Esophagus (tissue), 2 donors: ENCODE data around the gene CA4. TPM values are rescaled to one million over a fixed set of nuclear protein-coding genes. Genes with fewer than 3 reads are reported as not detected.

Source experiments
- H3K27ac ChIP-seq, 2 donors: one replicate each; pipeline ENCODE4 v1.5.1; 2013; ENCODE audit warnings: low read depth in 2 of 2, mild to moderate bottlenecking in 2 of 2, inconsistent platforms in 1 of 2, low read length in 1 of 2, moderate library complexity in 1 of 2
- H3K27me3 ChIP-seq, 2 donors: one replicate each; pipeline ENCODE4 v1.6.1; 2013; ENCODE audit warnings: low read length in 2 of 2, control low read depth in 1 of 2, mild to moderate bottlenecking in 1 of 2; ENCODE audit not compliant: insufficient read depth in 2 of 2, control insufficient read depth in 1 of 2
- H3K36me3 ChIP-seq, 2 donors: one replicate each; pipeline ENCODE4 v1.6.1; 2013; ENCODE audit warnings: low read length in 1 of 2; ENCODE audit not compliant: control insufficient read depth in 2 of 2, insufficient read depth in 2 of 2
- H3K4me1 ChIP-seq, 2 donors: one replicate each; pipeline ENCODE4 v1.6.1; 2013; ENCODE audit warnings: low read length in 1 of 2; ENCODE audit not compliant: control insufficient read depth in 2 of 2, insufficient read depth in 2 of 2
- H3K4me3 ChIP-seq, 2 donors: one replicate each; pipeline ENCODE4 v1.5.1; 2013; ENCODE audit warnings: low read length in 2 of 2, mild to moderate bottlenecking in 2 of 2, low read depth in 1 of 2, moderate library complexity in 1 of 2
- H3K9me3 ChIP-seq, 2 donors: one replicate each; pipeline ENCODE4 v1.6.1; 2013; ENCODE audit warnings: mild to moderate bottlenecking in 2 of 2, low read depth in 1 of 2, low read length in 1 of 2, moderate library complexity in 1 of 2; ENCODE audit not compliant: control insufficient read depth in 2 of 2, insufficient read depth in 1 of 2
- WGBS, 2 donors: extraction: QIAGEN DNeasy Blood & Tissue Kit; methylation state at CpG; one replicate each; pipeline ENCODE4 v1.1.7; 2013; 5-methylcytosine and 5-hydroxymethylcytosine counted together
- polyA plus RNA-seq, 2 donors: library from polyadenylated mRNA; stranded (reverse); fragments of 200-250 nt; gene quantifications; one replicate each; pipeline ENCODE4 v1.2.3, GENCODE V29; 2013
- donor health status: healthy with polysubstance abuse.
- donor health status: Bipolar disorder and iron deficiency.

The CA4 gene
- polyA plus RNA-seq, 2 donors: 0.45 to 1.5 TPM

DNA sequence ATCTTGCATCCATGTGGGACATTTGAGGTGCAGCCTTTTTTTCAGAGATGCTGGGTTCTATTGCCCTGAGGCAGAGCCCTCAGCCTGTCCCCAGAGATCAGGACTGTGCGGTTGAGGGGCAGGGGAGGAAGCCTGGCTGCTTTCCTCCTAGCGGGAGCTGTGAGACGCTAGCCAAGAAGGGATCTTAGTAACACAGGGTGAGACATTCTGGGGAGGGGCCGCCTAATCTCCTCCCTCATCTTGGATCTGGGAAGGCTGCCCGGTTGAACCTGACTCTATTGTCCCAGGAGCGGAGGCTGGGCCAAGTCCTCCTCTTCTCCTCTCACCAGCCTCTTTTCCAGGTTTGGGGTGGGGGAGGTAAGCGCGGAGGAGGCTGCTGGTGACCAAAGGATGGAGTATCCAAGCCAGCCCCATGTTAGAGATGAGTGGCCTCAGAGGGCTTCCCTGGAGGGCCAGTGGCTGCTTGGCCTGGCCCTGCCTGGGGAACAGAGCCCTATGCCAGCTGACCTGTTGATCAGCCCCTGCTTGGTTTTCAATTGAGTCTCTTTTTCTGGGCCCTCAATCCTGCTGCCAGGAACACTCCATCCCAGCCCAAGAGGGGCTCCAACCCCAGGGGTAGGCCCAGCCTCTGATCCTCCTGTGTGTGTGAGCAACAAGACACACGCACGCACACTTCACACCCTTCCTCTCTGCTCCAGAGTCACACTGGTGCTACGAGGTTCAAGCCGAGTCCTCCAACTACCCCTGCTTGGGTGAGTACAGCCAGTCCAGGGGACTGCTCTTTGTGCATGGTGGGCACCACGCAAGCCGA lies 5.0 kb downstream of the CA4 start:
- peaks cover 3 to 16% of the 10 kb centered on the region in 2 donors for H3K27me3 ChIP-seq
- H3K36me3 ChIP-seq: no peaks in the 10 kb centered on the region
- H3K27ac ChIP-seq: no peak overlapping the region
- peaks cover 0 to 3% of the 10 kb centered on the region in 2 donors for H3K9me3 ChIP-seq
- 58 to 65% methylated on average over 14 of the region's 14 CpGs for WGBS, 2 donors
- peaks cover 0 to 9% of the 10 kb centered on the region in 2 donors for H3K4me1 ChIP-seq
- no peak overlapping the region for H3K4me3 ChIP-seq

DNA sequence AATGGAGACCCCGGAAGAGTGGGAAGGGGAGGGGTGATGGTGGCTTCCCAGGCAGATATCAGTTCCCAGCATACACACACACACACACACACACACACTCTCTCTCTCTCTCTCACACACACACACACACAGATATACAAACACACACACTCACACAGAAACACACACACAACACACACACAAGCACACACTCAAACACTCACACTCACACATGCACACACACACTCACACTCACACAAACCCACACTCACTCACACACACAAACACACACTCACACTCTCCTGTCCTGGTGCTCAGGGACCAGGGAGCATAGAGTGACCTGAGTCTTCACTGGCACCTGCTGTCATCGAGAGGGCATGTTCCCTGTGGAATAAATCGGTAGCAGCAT lies 5.6 kb downstream of the CA4 start:
- H3K9me3 ChIP-seq: no peaks in the 10 kb centered on the region
- no peak overlapping the region for H3K4me3 ChIP-seq
- peaks cover 3 to 11% of the 10 kb centered on the region in 2 donors for H3K27me3 ChIP-seq
- H3K4me1 ChIP-seq: peaks cover 0 to 4% of the 10 kb centered on the region in 2 donors
- no peak overlapping the region for H3K27ac ChIP-seq
- H3K36me3 ChIP-seq: no peaks in the 10 kb centered on the region
- WGBS, 2 donors: 64 to 80% methylated on average over 3 of the region's 3 CpGs

DNA sequence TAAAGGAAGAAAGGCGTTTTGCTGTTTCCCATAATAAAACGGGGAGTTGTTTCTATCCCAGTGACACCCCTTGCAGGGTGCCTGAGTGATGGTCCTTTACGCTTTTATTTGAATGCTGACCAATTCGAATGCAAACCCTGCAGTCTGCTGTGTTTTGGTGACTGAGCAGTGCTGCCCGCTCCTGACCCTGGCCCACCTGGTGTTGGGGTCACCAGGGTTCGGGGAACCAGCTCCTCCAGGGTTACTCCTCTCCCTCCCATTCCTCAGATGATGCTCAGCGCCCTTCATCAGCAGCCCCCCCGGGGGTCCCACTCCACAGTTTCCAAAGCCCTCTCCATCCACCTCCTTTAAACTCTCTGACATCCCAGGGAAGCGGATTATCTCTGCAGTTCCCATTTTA lies 6.0 kb downstream of the CA4 start:
- H3K27me3 ChIP-seq: peaks cover 3 to 11% of the 10 kb centered on the region in 2 donors
- H3K36me3 ChIP-seq: no peaks in the 10 kb centered on the region
- peaks cover 0 to 4% of the 10 kb centered on the region in 2 donors for H3K4me1 ChIP-seq
- H3K4me3 ChIP-seq: no peak overlapping the region
- H3K27ac ChIP-seq: no peak overlapping the region
- no peaks in the 10 kb centered on the region for H3K9me3 ChIP-seq
- WGBS, 2 donors: 72 to 74% methylated on average over 9 of the region's 9 CpGs

DNA sequence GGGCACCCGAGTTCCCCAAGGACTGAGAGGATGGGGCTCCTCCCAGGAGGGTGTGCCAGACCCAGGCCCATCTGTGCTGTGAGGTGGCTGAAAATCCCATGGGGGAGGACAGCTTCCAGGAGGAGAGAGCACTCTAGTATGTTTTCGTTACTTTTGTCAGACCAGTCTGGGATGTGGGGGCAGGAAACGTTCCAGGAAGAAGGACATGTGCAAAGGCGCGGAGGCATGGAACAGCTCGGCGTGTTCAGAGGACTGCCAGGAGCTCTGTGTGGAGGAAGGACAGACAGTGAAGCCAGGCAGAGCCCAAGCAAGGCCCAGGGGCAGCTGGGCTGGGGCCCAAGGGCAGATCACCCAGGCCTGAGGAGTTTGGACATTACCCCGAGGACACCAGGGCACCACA lies 7.0 kb downstream of the CA4 start:
- 81 to 89% methylated on average over 8 of the region's 8 CpGs for WGBS, 2 donors
- Histone ChIP-seq H3K4me3 (no peak overlapping the region), H3K36me3 (no peaks in the 10 kb centered on the region), H3K4me1 (peaks cover 0 to 4% of the 10 kb centered on the region in 2 donors), H3K27ac (no peak overlapping the region), H3K9me3 (no peaks in the 10 kb centered on the region), H3K27me3 (peaks cover 0 to 4% of the 10 kb centered on the region in 2 donors)

DNA sequence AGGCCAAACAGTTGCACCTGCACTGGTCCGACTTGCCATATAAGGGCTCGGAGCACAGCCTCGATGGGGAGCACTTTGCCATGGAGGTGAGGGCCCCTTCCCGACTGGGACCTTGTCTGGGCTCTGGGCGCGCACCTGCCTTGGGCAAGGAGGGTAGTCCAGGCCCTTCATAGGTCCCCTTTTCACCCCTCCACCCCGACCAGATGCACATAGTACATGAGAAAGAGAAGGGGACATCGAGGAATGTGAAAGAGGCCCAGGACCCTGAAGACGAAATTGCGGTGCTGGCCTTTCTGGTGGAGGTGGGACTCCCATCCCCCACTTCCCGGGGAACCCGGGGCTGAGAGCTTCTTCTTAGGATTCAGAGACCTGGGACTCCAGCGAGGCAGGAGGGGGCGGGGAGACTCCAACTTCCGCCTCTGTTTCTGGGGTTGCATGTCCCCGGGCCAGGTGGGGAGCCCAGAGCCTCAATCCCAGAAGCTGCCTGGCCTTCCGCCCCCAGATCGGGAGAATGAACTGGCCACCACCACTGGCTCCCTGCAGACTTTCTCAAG lies 7.8 kb downstream of the CA4 start:
- Histone ChIP-seq H3K4me3 (no peak overlapping the region), H3K27ac (no peak overlapping the region), H3K9me3 (no peaks in the 10 kb centered on the region), H3K4me1 (peaks cover 0 to 4% of the 10 kb centered on the region in 2 donors), H3K36me3 (no peaks in the 10 kb centered on the region), H3K27me3 (peaks cover 0 to 3% of the 10 kb centered on the region in 2 donors)
- WGBS, 2 donors: 74 to 78% methylated on average over 18 of the region's 18 CpGs

DNA sequence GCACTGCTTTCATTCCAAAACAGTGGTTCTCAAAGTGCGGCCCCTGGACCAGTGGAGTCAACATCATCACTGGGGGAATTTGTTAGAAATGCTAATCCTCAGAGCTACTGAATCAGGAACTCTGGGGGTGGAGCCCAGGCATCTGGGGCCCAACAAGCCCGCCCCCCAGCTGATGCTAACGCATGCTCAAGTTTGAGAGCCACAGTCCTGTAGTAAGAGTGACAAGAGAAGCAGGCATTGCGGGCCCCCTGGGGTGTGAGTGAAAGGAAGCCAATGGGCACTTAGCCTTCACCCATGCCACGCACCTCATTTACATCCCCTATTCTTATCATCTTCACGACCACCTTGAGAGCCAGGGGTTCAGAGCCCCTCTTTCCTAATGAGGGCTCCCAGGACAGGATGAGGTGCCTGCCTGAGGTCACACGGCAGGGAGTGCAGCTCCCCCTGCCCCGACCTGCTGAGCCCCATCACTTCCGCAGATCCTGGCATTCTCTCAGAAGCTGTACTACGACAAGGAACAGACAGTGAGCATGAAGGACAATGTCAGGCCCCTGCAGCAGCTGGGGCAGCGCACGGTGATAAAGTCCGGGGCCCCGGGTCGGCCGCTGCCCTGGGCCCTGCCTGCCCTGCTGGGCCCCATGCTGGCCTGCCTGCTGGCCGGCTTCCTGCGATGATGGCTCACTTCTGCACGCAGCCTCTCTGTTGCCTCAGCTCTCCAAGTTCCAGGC lies 9.1 kb downstream of the CA4 start:
- Histone ChIP-seq H3K4me1 (peaks cover 0 to 2% of the 10 kb centered on the region in 2 donors), H3K36me3 (no peaks in the 10 kb centered on the region), H3K4me3 (no peak overlapping the region), H3K27me3 (peaks cover 0 to 3% of the 10 kb centered on the region in 2 donors), H3K9me3 (no peaks in the 10 kb centered on the region), H3K27ac (no peak overlapping the region)
- 47 to 48% methylated on average over 19 of the region's 19 CpGs for WGBS, 2 donors

DNA sequence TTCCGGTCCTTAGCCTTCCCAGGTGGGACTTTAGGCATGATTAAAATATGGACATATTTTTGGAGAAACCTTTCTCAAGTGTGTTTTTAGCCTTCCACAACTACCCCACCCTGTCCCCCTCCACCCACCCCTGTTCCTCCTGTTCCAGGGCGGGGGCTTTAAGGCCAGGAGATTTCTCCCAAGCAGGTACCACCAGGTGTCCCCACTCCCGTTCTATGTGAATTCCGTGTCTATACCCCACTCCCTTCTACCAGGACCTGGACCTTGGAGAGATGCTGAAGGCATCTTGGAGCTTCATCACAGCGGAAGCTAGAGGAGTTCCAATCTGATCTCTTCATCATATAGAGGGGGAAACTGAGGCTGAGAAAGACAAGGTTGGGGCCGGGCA lies 9.7 kb downstream of the CA4 start:
- Histone ChIP-seq H3K4me1 (peaks cover 0 to 2% of the 10 kb centered on the region in 2 donors), H3K9me3 (no peaks in the 10 kb centered on the region), H3K36me3 (no peaks in the 10 kb centered on the region), H3K27ac (no peak overlapping the region), H3K4me3 (no peak overlapping the region), H3K27me3 (peaks cover 0 to 3% of the 10 kb centered on the region in 2 donors)
- 69 to 71% methylated on average over 6 of the region's 6 CpGs for WGBS, 2 donors

DNA sequence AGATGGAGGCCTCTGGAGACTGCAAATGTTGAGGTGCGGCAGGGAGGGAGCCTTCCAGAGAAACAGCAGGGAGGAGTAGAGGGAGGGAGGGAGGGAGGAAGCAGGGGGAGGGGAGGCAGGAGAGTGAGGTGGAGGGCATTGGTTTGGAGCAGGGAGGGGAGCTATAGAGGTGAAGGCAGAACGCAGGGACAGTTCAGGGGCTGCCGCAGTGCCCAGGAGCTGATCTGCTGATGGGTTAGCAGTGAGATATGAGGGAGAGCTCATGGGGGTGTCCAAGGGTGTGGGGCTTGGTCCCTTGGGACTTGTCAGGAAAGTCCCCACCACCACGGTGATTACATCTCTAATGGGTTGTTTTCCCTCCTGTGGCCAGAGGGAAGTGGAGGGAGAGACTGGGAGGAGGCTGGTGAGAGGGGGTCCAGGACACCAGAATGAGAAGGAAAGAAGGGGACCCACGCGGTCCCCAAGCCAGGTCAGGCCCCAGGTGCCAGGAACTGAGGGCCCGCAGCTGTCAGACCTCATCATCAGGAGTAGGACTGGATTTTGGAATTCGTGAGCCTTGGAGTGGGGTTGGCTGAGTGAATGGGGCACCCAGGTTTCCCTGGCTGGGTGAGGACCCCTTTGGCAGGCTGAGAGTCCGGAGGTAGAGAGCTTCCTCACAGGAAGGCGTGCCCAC lies 11.2 kb downstream of the CA4 start:
- Histone ChIP-seq H3K4me3 (no peak overlapping the region), H3K27me3 (peaks cover 0 to 3% of the 10 kb centered on the region in 2 donors), H3K36me3 (no peaks in the 10 kb centered on the region), H3K27ac (no peak overlapping the region), H3K9me3 (no peaks in the 10 kb centered on the region), H3K4me1 (no peaks in the 10 kb centered on the region)
- WGBS, 2 donors: 64 to 65% methylated on average over 10 of the region's 10 CpGs

DNA sequence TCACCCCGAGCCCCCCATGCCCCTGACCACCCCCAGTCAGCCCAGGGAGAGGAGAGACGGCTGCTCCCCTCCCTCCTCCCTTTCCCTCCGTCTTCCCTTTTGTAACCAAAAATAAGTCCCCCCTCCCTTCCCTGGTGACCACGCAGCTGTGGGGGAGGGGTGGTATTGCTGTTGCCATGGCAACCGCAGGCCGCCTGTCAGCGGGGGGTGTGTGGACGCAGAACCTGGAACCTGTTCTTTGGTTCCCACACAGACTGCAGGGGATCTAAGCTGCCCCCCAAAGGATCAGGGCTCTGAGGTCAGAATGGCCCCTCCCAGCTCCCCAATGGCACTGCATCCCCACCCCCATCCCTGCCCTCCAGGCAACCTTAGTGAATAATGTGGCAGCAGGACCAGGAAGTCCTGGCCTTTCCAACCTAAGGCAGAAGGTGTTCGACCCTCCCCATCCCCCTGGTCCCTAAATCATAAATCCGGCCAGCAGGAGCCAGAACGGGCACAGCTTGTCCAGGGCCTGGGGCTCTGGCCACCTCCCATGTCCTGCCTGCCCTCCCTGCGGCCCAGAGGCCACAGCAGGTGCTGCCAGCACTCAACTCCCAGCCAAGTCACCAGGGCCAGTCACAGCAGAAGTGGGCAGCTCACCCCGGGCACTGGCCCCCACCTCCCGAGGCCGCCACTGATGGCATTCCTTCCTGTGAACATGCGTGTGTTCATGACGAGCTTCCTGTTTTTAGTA lies 12.0 kb downstream of the CA4 start:
- no peaks in the 10 kb centered on the region for H3K9me3 ChIP-seq
- WGBS, 2 donors: 36 to 38% methylated on average over 16 to 17 of the region's 17 CpGs
- peaks cover 0 to 3% of the 10 kb centered on the region in 2 donors for H3K27me3 ChIP-seq
- H3K27ac ChIP-seq: no peak overlapping the region
- H3K36me3 ChIP-seq: no peaks in the 10 kb centered on the region
- H3K4me1 ChIP-seq: no peaks in the 10 kb centered on the region
- no peak overlapping the region for H3K4me3 ChIP-seq
